ENCODE results near the gene TMPRSS7.
A peak's percentile ranks its signal among the peaks of the same experiment; 100 is the strongest.

- peak; percentile 64 to 72 (median 67) for TF ChIP-seq CTCF (IDR thresholded peaks at IDR 0.05)
- no peak for TF ChIP-seq EP300 (IDR thresholded peaks at IDR 0.05)
These were observed 21.3 kb upstream of the TMPRSS7 start for GRCh38 chr3:112013058-112013783.
